ENCODE data around the gene TMEM63C.
"Not testable (repeated sequence)": the region's sequence is repeated elsewhere in the genome, so short reads cannot be mapped to it uniquely, and the experiment has no call there.

The TMEM63C gene

GRCh38 chr14:77279719-77280118 is 98.1 kb downstream of the TMEM63C start:
- H3K9me3 ChIP-seq = no peaks in the 10 kb centered on the region
- peaks cover 4 to 15% of the 10 kb centered on the region in 2 experiments for H3K4me1 ChIP-seq (ENCODE audit: control insufficient read depth in 1 of 2, insufficient read depth in 1 of 2, low read depth in 1 of 2, low read length in 1 of 2)
- H3K27ac ChIP-seq = no peak overlapping the region
- H3K27me3 ChIP-seq = no peaks in the 10 kb centered on the region
- no peak overlapping the region for H3K4me3 ChIP-seq (ENCODE audit: low read depth in 1 of 2, low read length in 1 of 2)
- H3K36me3 ChIP-seq = no peaks in the 10 kb centered on the region
- TF ChIP-seq, protein P1, sequence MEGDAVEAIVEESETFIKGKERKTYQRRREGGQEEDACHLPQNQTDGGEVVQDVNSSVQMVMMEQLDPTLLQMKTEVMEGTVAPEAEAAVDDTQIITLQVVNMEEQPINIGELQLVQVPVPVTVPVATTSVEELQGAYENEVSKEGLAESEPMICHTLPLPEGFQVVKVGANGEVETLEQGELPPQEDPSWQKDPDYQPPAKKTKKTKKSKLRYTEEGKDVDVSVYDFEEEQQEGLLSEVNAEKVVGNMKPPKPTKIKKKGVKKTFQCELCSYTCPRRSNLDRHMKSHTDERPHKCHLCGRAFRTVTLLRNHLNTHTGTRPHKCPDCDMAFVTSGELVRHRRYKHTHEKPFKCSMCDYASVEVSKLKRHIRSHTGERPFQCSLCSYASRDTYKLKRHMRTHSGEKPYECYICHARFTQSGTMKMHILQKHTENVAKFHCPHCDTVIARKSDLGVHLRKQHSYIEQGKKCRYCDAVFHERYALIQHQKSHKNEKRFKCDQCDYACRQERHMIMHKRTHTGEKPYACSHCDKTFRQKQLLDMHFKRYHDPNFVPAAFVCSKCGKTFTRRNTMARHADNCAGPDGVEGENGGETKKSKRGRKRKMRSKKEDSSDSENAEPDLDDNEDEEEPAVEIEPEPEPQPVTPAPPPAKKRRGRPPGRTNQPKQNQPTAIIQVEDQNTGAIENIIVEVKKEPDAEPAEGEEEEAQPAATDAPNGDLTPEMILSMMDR (IDR thresholded peaks at IDR 0.05) = no peak

- not testable (repeated sequence) for H3K27ac ChIP-seq; H3K36me3 ChIP-seq; H3K4me1 ChIP-seq (ENCODE audit: control insufficient read depth in 1 of 2, insufficient read depth in 1 of 2, low read depth in 1 of 2, low read length in 1 of 2); H3K27me3 ChIP-seq; H3K9me3 ChIP-seq; H3K4me3 ChIP-seq (ENCODE audit: low read depth in 1 of 2, low read length in 1 of 2)
These were observed 99.3 kb downstream of the TMEM63C start for GRCh38 chr14:77280921-77281320.

DNA sequence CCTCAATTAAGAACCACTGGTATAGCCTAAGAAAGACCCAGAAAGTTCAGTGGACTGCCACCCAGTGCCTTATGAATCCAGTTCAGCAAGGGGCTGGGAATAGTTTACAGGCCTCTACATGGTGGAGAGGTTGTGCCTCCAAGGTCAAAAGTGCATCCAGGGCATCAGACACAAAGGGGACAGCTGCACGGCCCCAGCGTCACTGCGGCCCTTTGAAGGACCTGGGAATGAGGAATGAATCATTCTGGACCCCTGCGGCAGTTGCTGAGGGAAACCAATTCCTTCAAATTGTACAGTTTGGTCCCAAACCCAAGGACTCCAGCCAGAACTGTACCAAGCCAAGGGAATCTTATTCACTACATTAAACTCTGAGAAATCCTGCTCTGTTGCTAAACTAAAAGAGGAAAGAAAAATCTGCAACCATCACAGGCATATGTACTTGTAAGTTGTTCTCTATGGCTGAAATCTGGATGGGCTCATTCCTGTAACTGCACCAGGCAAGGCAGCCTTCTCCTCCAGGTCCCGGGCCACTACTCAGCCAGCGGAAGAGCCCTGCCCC is 100.3 kb downstream of the TMEM63C start:
- Histone ChIP-seq H3K36me3 (no peaks in the 10 kb centered on the region), H3K27ac (no peak overlapping the region)
- TF ChIP-seq, protein P1 (IDR thresholded peaks at IDR 0.05) = no peak

DNA sequence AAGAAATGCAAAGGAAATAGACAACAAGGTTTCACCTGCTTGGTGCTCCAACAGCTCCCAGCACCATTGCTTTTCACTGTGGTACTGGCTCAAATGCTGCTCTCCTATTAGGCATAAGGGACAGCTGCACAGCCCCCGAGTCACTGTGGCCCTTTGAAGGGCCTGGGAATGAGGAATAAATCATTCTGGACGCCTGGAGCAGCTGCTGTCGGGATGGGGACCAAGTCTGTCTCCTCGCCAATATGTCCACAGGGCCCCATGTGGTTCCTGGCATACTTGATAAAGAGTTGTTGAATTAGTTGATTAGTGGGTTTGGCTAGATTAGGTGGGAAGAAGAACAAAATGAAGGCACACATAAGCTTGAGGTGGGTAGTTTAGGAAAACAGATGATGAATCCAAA is 102.5 kb downstream of the TMEM63C start:
- H3K36me3 ChIP-seq = no peaks in the 10 kb centered on the region
- no peak overlapping the region for H3K4me3 ChIP-seq (ENCODE audit: low read depth in 1 of 2, low read length in 1 of 2)
- H3K27me3 ChIP-seq = no peaks in the 10 kb centered on the region
- no peak overlapping the region for H3K27ac ChIP-seq
- TF ChIP-seq, protein P1 (IDR thresholded peaks at IDR 0.05) = no peak
- H3K9me3 ChIP-seq = no peaks in the 10 kb centered on the region
- no peaks in the 10 kb centered on the region for H3K4me1 ChIP-seq (ENCODE audit: control insufficient read depth in 1 of 2, insufficient read depth in 1 of 2, low read depth in 1 of 2, low read length in 1 of 2)

More for the DNA sequence above, 100.3 kb downstream of the TMEM63C start:
- Histone ChIP-seq H3K4me1 (ENCODE audit: control insufficient read depth in 1 of 2, insufficient read depth in 1 of 2, low read depth in 1 of 2, low read length in 1 of 2) (no peaks in the 10 kb centered on the region), H3K27me3 (no peaks in the 10 kb centered on the region), H3K4me3 (ENCODE audit: low read depth in 1 of 2, low read length in 1 of 2) (no peak overlapping the region), H3K9me3 (no peaks in the 10 kb centered on the region)

GRCh38 chr14:77284466-77284865 is 102.9 kb downstream of the TMEM63C start:
- H3K4me3 ChIP-seq (ENCODE audit: low read depth in 1 of 2, low read length in 1 of 2) = no peak overlapping the region
- H3K27me3 ChIP-seq = no peaks in the 10 kb centered on the region
- no peaks in the 10 kb centered on the region for H3K36me3 ChIP-seq
- H3K4me1 ChIP-seq (ENCODE audit: control insufficient read depth in 1 of 2, insufficient read depth in 1 of 2, low read depth in 1 of 2, low read length in 1 of 2) = no peaks in the 10 kb centered on the region
- H3K9me3 ChIP-seq = no peaks in the 10 kb centered on the region
- H3K27ac ChIP-seq = no peak overlapping the region
- TF ChIP-seq, protein P1 (IDR thresholded peaks at IDR 0.05) = no peak

- peaks cover 7 to 8% of the 10 kb centered on the region in 2 experiments for H3K4me1 ChIP-seq (ENCODE audit: control insufficient read depth in 1 of 2, insufficient read depth in 1 of 2, low read depth in 1 of 2, low read length in 1 of 2)
- no peak overlapping the region for H3K27ac ChIP-seq
- H3K27me3 ChIP-seq = no peaks in the 10 kb centered on the region
- TF ChIP-seq, protein P1 (IDR thresholded peaks at IDR 0.05) = no peak
- H3K4me3 ChIP-seq (ENCODE audit: low read depth in 1 of 2, low read length in 1 of 2) = no peak overlapping the region
- H3K9me3 ChIP-seq = no peaks in the 10 kb centered on the region
- H3K36me3 ChIP-seq = no peaks in the 10 kb centered on the region
These were observed 105.0 kb downstream of the TMEM63C start for GRCh38 chr14:77286576-77286975.
